ENCODE measurements around the gene LSM6. TPM values are rescaled to one million over a fixed set of nuclear protein-coding genes. Genes with fewer than 3 reads are reported as not detected.

Gene LSM6
- total and polyA plus RNA-seq, 10 donors = 38.0 to 122 (median 60.3) TPM

GRCh38 chr4:146190456-146190855 lies 14.9 kb downstream of the LSM6 start:
- DNase-seq = no peak
- Histone ChIP-seq H3K4me3 (no peak overlapping the region), H3K27ac (no peak overlapping the region), H3K9me3 (no peaks in the 10 kb centered on the region), H3K27me3 (replicated peaks in 1 of 7) (no peaks in the 10 kb centered on the region), H3K4me1 (no peaks in the 10 kb centered on the region), H3K36me3 (peaks cover 8 to 78% (median 57%) of the 10 kb centered on the region in 6 donors)
- TF ChIP-seq POLR2A (IDR thresholded peaks at IDR 0.05) (no peak), CTCF (IDR thresholded peaks at IDR 0.05 in 8 of 11, conservative IDR thresholded peaks at IDR 0.05 in 3 of 11) (no peak), POLR2AphosphoS5 (IDR thresholded peaks at IDR 0.05) (no peak)
- intact Hi-C loops (cut with DNase I; ENCODE audit: low total_unique reads) = no loop called here
- WGBS, 5 donors = 91 to 95% (median 93%) methylated on average over 2 of the region's 2 CpGs

DNA sequence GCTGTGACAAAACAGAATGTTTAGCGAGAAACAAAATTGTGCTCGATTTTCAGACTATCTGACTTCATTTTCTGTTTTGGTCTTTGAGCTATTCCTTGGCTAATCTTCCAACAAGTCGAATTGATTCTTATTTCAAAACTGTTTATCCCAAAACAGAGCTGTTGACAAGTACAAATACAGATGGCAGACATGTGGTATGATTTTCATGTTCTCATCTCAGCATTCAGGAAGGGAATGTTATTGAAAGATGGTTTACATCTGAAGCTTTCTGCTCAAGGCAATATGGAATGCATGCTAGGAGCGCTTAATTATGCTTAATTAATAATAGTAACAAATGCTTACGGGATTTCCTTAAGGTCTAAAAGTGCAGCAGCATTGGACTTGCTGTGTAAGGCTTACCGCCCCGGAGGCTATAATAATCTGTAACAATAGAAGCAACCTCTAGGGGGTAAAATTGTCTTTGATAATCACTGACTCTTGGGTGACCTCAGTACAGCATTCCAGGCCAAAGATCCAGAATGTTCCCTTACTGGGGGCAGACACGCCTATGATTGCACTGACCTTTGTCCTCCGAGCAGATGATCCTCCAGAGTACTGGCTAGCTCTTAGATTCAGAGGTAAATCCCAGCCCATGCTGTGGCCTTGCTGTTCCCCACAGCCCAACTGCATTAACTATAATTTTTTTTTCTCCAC lies 16.4 kb downstream of the LSM6 start:
- TF ChIP-seq POLR2A (IDR thresholded peaks at IDR 0.05) (no peak), POLR2AphosphoS5 (IDR thresholded peaks at IDR 0.05) (no peak), CTCF (IDR thresholded peaks at IDR 0.05 in 8 of 11, conservative IDR thresholded peaks at IDR 0.05 in 3 of 11) (no peak)
- intact Hi-C loops (cut with DNase I; ENCODE audit: low total_unique reads) = no loop called here
- WGBS, 5 donors = 85 to 94% (median 91%) methylated on average over 9 of the region's 9 CpGs
- H3K27ac ChIP-seq = peak overlapping the region in 1 of 8 donors; percentile 3
- H3K36me3 ChIP-seq = peaks cover 8 to 63% (median 49%) of the 10 kb centered on the region in 6 donors
- no peaks in the 10 kb centered on the region for H3K4me1 ChIP-seq
- H3K4me3 ChIP-seq = no peak overlapping the region
- H3K27me3 ChIP-seq (replicated peaks in 1 of 7) = no peaks in the 10 kb centered on the region
- DNase-seq = no peak
- no peaks in the 10 kb centered on the region for H3K9me3 ChIP-seq

DNA sequence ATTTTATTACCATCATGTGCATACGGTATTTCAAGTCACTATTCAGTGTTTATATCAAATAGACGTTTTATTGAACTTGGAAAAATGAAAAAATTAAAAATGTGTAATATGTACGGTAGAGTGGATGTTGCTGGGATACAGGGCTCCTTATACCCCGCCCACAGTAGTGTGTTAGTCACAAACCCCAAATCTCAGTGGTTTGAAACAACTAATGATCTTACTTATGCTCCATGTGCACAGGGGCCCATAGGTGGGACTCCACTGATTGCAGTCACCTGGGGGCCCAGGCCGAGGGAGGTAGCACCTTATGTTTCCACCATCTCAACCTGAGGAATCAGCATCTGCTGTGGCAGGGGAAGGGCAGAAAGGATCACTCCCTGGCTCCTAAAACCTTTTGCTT lies 18.1 kb downstream of the LSM6 start:
- H3K9me3 ChIP-seq = no peaks in the 10 kb centered on the region
- no peaks in the 10 kb centered on the region for H3K27me3 ChIP-seq (replicated peaks in 1 of 7)
- no peak overlapping the region for H3K4me3 ChIP-seq
- no peak for TF ChIP-seq POLR2AphosphoS5 (IDR thresholded peaks at IDR 0.05)
- H3K4me1 ChIP-seq = no peaks in the 10 kb centered on the region
- intact Hi-C loops (cut with DNase I; ENCODE audit: low total_unique reads) = no loop called here
- no peak for DNase-seq
- H3K36me3 ChIP-seq = peaks cover 8 to 46% (median 32%) of the 10 kb centered on the region in 6 donors
- 88 to 95% (median 91%) methylated on average over 5 of the region's 5 CpGs for WGBS, 5 donors
- H3K27ac ChIP-seq = no peak overlapping the region

DNA sequence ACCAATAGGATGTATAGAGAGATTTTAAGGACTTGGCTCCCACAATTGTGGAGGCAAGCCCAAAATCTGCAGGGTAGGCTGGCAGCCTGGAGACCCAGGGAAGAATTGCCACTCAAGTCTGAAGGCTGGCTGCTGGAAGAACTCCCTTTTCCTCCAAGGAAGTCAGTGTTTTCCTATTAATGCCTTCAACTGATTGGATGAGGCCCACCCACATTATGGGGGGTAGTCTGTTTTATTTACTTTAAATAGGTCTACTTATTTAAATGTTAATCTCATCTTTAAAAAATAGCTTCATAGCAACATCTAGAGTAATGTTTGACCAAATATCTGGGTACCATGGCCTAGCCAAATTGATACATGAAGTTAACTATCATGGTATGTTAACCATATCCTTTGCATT lies 18.7 kb downstream of the LSM6 start:
- no peaks in the 10 kb centered on the region for H3K9me3 ChIP-seq
- no peak for TF ChIP-seq CTCF (IDR thresholded peaks at IDR 0.05 in 8 of 11, conservative IDR thresholded peaks at IDR 0.05 in 3 of 11)
- no peak for TF ChIP-seq POLR2AphosphoS5 (IDR thresholded peaks at IDR 0.05)
- no peak for TF ChIP-seq POLR2A (IDR thresholded peaks at IDR 0.05)
- no peak overlapping the region for H3K4me3 ChIP-seq
- no peak for DNase-seq
- no peaks in the 10 kb centered on the region for H3K27me3 ChIP-seq (replicated peaks in 1 of 7)
- peaks cover 8 to 40% (median 26%) of the 10 kb centered on the region in 6 donors for H3K36me3 ChIP-seq
- no peaks in the 10 kb centered on the region for H3K4me1 ChIP-seq
- H3K27ac ChIP-seq = no peak overlapping the region
- intact Hi-C loops (cut with DNase I; ENCODE audit: low total_unique reads) = no loop called here
